Measurements from ENCODE around the gene ACCS.
A peak's percentile ranks its signal among the peaks of the same experiment; 100 is the strongest.

ACCS gene

DNA sequence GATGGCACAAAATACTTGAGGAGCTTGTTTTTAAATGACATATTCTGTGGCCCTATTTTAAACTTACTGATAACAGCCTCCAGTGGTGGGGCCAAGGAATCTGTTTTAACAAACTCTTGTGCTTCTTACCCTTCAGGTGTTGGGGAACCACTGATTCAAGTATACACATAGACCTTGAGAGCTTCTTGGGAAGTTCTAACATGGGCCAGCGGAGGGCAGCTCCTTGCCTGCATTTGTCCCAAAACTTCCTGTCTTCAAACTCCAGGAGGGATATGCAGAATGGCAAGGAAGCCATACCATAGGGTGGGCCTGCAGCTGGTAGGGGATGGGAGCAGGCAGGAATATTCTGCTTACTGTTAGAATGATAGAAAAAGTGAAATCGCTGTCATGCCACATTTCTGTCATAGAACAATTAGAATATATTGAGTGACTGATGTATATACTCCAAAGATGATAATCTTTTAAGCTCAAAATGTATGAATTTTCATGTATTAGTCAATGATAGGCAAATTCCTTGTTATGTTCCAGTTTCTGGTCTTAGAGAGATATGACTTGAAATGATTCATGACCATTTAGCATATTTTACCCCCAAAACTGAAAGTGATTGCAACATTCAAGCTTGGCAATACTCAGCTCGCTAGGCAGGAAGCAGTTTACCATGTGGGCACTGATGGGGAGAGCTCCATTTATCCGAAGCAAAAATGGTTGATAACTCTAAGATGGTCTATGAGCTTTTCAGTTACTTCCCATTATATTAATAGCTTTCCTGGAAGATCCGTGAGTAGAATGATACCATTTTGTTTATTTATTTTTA is 38.6 kb downstream of the ACCS start:
- no peak overlapping the region for H3K4me3 ChIP-seq (ENCODE audit: control insufficient read depth, low read depth, low read length)
- no peak for DNase-seq (ENCODE audit: low read depth)
- TF ChIP-seq, protein P1, sequence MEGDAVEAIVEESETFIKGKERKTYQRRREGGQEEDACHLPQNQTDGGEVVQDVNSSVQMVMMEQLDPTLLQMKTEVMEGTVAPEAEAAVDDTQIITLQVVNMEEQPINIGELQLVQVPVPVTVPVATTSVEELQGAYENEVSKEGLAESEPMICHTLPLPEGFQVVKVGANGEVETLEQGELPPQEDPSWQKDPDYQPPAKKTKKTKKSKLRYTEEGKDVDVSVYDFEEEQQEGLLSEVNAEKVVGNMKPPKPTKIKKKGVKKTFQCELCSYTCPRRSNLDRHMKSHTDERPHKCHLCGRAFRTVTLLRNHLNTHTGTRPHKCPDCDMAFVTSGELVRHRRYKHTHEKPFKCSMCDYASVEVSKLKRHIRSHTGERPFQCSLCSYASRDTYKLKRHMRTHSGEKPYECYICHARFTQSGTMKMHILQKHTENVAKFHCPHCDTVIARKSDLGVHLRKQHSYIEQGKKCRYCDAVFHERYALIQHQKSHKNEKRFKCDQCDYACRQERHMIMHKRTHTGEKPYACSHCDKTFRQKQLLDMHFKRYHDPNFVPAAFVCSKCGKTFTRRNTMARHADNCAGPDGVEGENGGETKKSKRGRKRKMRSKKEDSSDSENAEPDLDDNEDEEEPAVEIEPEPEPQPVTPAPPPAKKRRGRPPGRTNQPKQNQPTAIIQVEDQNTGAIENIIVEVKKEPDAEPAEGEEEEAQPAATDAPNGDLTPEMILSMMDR (IDR thresholded peaks at IDR 0.05; ENCODE audit: control insufficient read depth, insufficient read depth, low read depth, low read length, missing control alignments) = no peak

DNA sequence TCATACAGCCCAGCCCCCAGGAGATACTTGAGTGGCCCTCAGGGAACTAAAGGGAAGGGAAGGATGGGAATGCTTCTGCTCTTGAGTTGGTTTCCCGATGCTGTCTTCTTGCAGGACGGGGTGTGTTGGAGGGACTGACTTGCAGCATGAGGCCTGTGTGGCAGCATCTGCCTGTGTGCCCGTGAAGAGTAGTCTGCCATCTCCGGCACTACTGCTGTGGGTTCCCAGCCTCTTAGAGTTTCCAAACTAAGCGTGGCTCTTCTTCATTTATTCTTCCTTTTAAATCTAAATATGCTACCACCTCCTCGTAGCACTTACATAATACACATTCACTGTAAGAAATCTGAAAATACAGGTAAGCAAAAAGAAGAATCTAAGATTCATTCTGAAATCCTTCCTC is 42.2 kb downstream of the ACCS start:
- TF ChIP-seq, protein P1 (IDR thresholded peaks at IDR 0.05; ENCODE audit: control insufficient read depth, insufficient read depth, low read depth, low read length, missing control alignments) = no peak
- no peak overlapping the region for H3K4me3 ChIP-seq (ENCODE audit: control insufficient read depth, low read depth, low read length)
- DNase-seq (ENCODE audit: low read depth) = no peak

DNA sequence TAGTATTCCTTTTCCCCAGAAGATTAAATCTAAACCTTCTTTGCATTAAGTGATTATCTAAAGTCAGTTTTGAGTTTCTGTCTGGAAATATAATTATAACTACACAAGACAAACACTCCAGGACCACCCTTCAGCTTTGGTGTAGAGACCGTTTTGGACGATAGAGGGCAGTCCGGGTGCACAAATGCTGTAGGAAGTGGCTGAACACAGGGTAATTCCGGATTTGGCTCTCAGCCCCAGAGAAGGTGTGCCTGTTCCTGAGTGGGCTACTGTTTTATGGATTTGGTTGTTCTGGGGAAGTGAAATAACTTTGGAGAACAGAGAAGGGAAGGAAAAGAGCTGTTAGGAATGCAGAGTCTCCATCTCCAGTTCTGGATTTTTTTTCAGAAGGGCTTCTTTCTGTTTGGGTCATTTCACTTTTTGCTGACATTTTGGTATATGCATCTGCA is 44.2 kb downstream of the ACCS start:
- H3K4me3 ChIP-seq (ENCODE audit: control insufficient read depth, low read depth, low read length) = no peak overlapping the region
- DNase-seq (ENCODE audit: low read depth) = no peak
- TF ChIP-seq, protein P1 (IDR thresholded peaks at IDR 0.05; ENCODE audit: control insufficient read depth, insufficient read depth, low read depth, low read length, missing control alignments) = peak; percentile 81

DNA sequence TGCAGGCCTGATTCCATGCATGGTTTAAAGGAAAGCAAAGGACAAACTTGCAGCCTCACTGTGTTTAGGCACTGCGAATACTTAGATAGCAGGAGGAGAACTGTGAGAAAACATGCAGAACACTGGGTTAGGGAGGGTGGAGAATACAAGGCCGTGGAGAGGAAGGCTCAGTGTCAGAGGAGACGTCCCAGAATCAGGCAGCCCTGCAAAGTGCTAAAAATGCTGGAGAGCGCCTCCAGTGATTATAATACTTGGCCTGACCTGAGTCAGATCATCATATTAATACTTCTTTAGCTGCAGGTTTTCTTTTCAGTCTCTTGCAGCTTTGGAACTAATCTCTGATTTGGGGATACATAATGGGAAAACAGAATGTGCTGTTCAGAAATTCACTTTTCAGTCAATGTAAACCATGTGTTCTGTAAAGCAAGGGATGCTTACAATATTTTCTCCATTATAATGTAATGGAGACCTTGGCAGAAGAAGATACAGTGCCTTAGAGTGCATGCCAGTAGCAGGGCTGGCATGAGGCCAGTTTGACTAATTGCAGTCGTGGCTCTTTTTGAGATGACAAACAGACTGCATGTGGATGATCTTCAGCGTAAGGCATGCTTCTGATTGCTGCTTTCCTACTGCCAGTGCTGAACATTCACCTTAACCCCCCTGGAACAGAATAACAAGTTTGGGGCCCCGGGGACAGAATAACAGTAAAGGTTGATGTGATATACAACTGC is 46.2 kb downstream of the ACCS start:
- DNase-seq (ENCODE audit: low read depth) = no peak
- H3K4me3 ChIP-seq (ENCODE audit: control insufficient read depth, low read depth, low read length) = no peak overlapping the region
- TF ChIP-seq, protein P1 (IDR thresholded peaks at IDR 0.05; ENCODE audit: control insufficient read depth, insufficient read depth, low read depth, low read length, missing control alignments) = no peak

DNA sequence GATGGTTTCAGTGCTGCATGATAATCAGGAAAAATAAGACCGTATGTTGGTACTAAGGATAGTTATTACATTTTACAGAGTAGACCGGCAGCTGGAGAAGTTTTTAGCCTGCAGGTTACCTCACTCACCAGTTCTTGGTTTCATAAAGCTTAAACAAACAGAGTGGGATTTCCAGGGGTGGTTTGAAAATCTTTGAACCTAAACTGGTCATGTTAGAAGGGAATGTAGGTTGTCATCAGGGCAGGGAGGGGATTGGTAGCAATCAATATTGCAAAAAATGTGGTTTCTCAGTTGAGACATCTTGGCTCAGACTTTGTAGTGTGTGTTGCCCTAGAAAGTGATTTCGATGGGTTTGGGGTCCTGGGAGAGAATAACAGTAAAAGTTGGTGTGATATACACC is 46.9 kb downstream of the ACCS start:
- no peak for DNase-seq (ENCODE audit: low read depth)
- TF ChIP-seq, protein P1 (IDR thresholded peaks at IDR 0.05; ENCODE audit: control insufficient read depth, insufficient read depth, low read depth, low read length, missing control alignments) = no peak
- no peak overlapping the region for H3K4me3 ChIP-seq (ENCODE audit: control insufficient read depth, low read depth, low read length)

DNA sequence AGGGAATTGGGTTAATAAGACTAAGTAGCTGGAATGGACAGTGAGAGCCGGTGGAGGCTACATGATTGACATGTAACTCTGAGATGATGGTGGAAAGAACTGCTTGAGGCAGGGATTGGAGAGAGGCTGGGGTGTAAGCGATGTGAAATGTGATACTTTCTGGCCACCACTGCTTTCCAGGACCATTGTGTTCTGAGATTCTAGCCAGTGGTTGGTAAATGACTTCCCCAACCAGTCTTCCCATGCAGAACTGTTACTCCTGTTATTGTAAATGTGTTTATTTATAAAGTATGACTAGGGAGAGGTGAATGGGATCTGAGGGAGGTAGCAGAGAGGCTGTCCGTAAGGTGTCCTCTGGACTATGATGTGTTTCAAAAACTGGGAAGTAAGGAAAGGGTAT is 47.5 kb downstream of the ACCS start:
- TF ChIP-seq, protein P1 (IDR thresholded peaks at IDR 0.05; ENCODE audit: control insufficient read depth, insufficient read depth, low read depth, low read length, missing control alignments) = no peak
- H3K4me3 ChIP-seq (ENCODE audit: control insufficient read depth, low read depth, low read length) = no peak overlapping the region
- DNase-seq (ENCODE audit: low read depth) = no peak
